ENCODE results near the gene CCDC107. TPM values are rescaled to one million over a fixed set of nuclear protein-coding genes. Genes with fewer than 3 reads are reported as not detected.

Gene CCDC107
- total RNA-seq, 3 donors from 2014 or later (not counting 1 experiment from before 2014, with no cell fraction given) = 30.9 to 37.9 (median 36.8) TPM

GRCh38 chr9:35618854-35619799, 39.0 kb upstream of the CCDC107 start:
- Mint-ChIP-seq H3K36me3 (peaks cover 5% of the 10 kb centered on the region), H3K9me3 (no peaks in the 10 kb centered on the region), H3K27me3 (ENCODE audit: low read depth in 2 of 2) (no peaks in the 10 kb centered on the region), H3K4me1 (peaks cover 61 to 62% of the 10 kb centered on the region in 2 donors), H3K27ac (peak overlapping the region; percentile 98 to 99), H3K4me3 (peak overlapping the region; percentile 96)
- 55% methylated on average over 12 of the region's 17 CpGs for WGBS (ENCODE audit: insufficient coverage)
- Histone ChIP-seq H3K4me3 (ENCODE audit: low read length) (peak overlapping the region; percentile 55), H3K9me3 (ENCODE audit: control insufficient read depth, insufficient read depth, low read length) (no peaks in the 10 kb centered on the region), H3K27me3 (ENCODE audit: control insufficient read depth, insufficient read depth, low read length) (no peaks in the 10 kb centered on the region), H3K36me3 (ENCODE audit: control insufficient read depth, insufficient read depth, low read length) (no peaks in the 10 kb centered on the region), H3K4me1 (ENCODE audit: control insufficient read depth, insufficient read depth, low read length) (peaks cover 52% of the 10 kb centered on the region), H3K27ac (ENCODE audit: low read length) (peak overlapping the region; percentile 97)
- peak; percentile 50 to 74 (median 67) for ATAC-seq
- intact Hi-C loops (cut with micrococcal nuclease) = loop anchor here (1.0 to 5.0 kb wide), 2 partner anchors 15 to 113 kb away; partner anchors contain the start of genes CREB3 and TLN1
- TF ChIP-seq CTCF (IDR thresholded peaks at IDR 0.05) = no peak
- peak; percentile 65 to 75 for DNase-seq

GRCh38 chr9:35619800-35620158, 38.3 kb upstream of the CCDC107 start:
- Histone ChIP-seq H3K36me3 (ENCODE audit: control insufficient read depth, insufficient read depth, low read length) (no peaks in the 10 kb centered on the region), H3K4me3 (ENCODE audit: low read length) (no peak overlapping the region), H3K27ac (ENCODE audit: low read length) (peak overlapping the region; percentile 97), H3K4me1 (ENCODE audit: control insufficient read depth, insufficient read depth, low read length) (peaks cover 52% of the 10 kb centered on the region), H3K27me3 (ENCODE audit: control insufficient read depth, insufficient read depth, low read length) (no peaks in the 10 kb centered on the region), H3K9me3 (ENCODE audit: control insufficient read depth, insufficient read depth, low read length) (no peaks in the 10 kb centered on the region)
- intact Hi-C loops (cut with micrococcal nuclease) = loop anchor here (1.0 to 5.0 kb wide), 3 partner anchors 15 to 113 kb away; partner anchors contain the start of genes CREB3 and TLN1
- H3K27me3 Mint-ChIP-seq (ENCODE audit: low read depth in 2 of 2) = no peaks in the 10 kb centered on the region
- WGBS (ENCODE audit: insufficient coverage) = 0% methylated on average over 2 of the region's 2 CpGs
- TF ChIP-seq CTCF (IDR thresholded peaks at IDR 0.05) = no peak
- H3K4me1 Mint-ChIP-seq = peaks cover 57 to 61% of the 10 kb centered on the region in 2 donors
- H3K4me3 Mint-ChIP-seq = peak overlapping the region; percentile 96
- H3K27ac Mint-ChIP-seq = peak overlapping the region; percentile 98 to 99
- ATAC-seq (peak; percentile 6 to 16 (median 10)), DNase-seq (no peak)
- no peaks in the 10 kb centered on the region for H3K36me3 Mint-ChIP-seq
- no peaks in the 10 kb centered on the region for H3K9me3 Mint-ChIP-seq

GRCh38 chr9:35627575-35627974, 30.5 kb upstream of the CCDC107 start:
- no peak overlapping the region for H3K4me3 ChIP-seq (ENCODE audit: low read length)
- Mint-ChIP-seq H3K4me1 (peaks cover 0 to 8% of the 10 kb centered on the region in 2 donors), H3K9me3 (no peaks in the 10 kb centered on the region), H3K27ac (no peak overlapping the region), H3K4me3 (no peak overlapping the region), H3K36me3 (no peaks in the 10 kb centered on the region), H3K27me3 (ENCODE audit: low read depth in 2 of 2) (no peaks in the 10 kb centered on the region)
- no peak for DNase-seq
- H3K4me1 ChIP-seq (ENCODE audit: control insufficient read depth, insufficient read depth, low read length) = no peaks in the 10 kb centered on the region
- H3K36me3 ChIP-seq (ENCODE audit: control insufficient read depth, insufficient read depth, low read length) = no peaks in the 10 kb centered on the region
- intact Hi-C loops (cut with micrococcal nuclease) = no loop called here
- 87% methylated on average over 2 of the region's 2 CpGs for WGBS (ENCODE audit: insufficient coverage)
- H3K27ac ChIP-seq (ENCODE audit: low read length) = no peak overlapping the region
- H3K9me3 ChIP-seq (ENCODE audit: control insufficient read depth, insufficient read depth, low read length) = no peaks in the 10 kb centered on the region
- no peak for TF ChIP-seq CTCF (IDR thresholded peaks at IDR 0.05)
- no peak for ATAC-seq
- H3K27me3 ChIP-seq (ENCODE audit: control insufficient read depth, insufficient read depth, low read length) = no peaks in the 10 kb centered on the region
